Measurements from ENCODE around the gene THSD4.

Gene THSD4

DNA sequence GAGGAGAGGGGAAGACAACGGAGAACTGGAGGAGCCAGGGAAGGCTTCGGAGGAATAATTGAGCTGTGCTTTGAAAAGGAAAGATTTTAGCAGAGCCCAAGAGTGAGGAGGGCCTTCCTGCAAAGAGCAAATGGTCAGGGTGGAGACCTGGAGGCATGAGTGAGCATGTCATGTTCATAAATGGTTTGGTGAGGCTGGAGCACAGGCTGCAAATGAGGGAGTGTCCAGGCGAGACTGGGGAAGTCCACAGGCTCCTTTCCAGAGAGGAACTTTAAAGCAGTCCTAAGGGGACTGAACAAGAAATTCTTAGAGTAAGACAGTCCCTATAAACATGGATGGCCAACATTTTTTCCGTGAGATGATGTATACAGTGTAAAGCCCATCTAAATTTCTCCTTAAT lies 108.8 kb downstream of the THSD4 start:
- Histone ChIP-seq H3K36me3 (replicated peaks; ENCODE audit: insufficient read depth, low read length) (no peaks in the 10 kb centered on the region), H3K4me3 (ENCODE audit: low read length) (no peak overlapping the region), H3K27me3 (replicated peaks; ENCODE audit: insufficient read depth, low read length) (no peaks in the 10 kb centered on the region), H3K9ac (ENCODE audit: low read length) (no peak overlapping the region), H3K4me2 (ENCODE audit: low read depth, low read length) (no peak overlapping the region), H3K9me3 (replicated peaks; ENCODE audit: insufficient read depth, low read length) (no peaks in the 10 kb centered on the region), H2AFZ (ENCODE audit: low read length) (no peak overlapping the region), H3F3A (ENCODE audit: insufficient read depth, low read length) (no peaks in the 10 kb centered on the region), H3K27ac (ENCODE audit: low read length) (no peak overlapping the region), H3K79me2 (ENCODE audit: low read length) (no peaks in the 10 kb centered on the region), H4K20me1 (ENCODE audit: insufficient read depth, low read length) (no peaks in the 10 kb centered on the region), H3K4me1 (ENCODE audit: low read length) (0 out of 2 replicates have a peak, but pooled peaks cover 9% of the 10 kb centered on the region), H3K9me2 (replicated peaks; ENCODE audit: insufficient read depth, low read length) (no peaks in the 10 kb centered on the region)
- no peak for TF ChIP-seq CTCF (IDR thresholded peaks at IDR 0.05; ENCODE audit: low read length)
- TF ChIP-seq EZH2phosphoT487 (IDR thresholded peaks at IDR 0.05; ENCODE audit: low read length) = no peak
- TF ChIP-seq EZH2 (optimal IDR thresholded peaks at IDR 0.05; ENCODE audit: low read depth, low read length) = no peak
- DNase-seq = no peak

DNA sequence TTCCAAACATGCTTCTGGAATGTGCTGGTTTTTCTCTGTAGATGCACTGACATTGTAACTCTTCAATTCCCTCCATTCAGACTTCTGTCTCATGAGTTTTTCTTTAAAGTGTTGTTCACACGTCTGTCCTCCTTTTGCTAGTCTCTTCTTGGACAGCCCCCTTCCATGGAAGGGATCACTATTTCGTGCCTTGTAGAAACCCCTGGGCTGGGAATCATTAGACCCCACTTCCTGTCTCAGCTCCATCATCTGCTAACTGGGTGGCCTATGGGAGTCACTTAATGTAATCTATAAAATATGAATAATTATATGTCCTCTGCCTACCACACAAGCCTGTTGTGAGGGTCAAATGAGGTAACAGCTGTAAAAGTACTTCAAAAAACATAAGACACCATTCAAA lies 110.6 kb downstream of the THSD4 start:
- Histone ChIP-seq H3K4me1 (ENCODE audit: low read length) (0 out of 2 replicates have a peak, but pooled peaks cover 5% of the 10 kb centered on the region), H3K9me3 (replicated peaks; ENCODE audit: insufficient read depth, low read length) (no peaks in the 10 kb centered on the region), H3K79me2 (ENCODE audit: low read length) (no peaks in the 10 kb centered on the region), H3K36me3 (replicated peaks; ENCODE audit: insufficient read depth, low read length) (no peaks in the 10 kb centered on the region), H3K9me2 (replicated peaks; ENCODE audit: insufficient read depth, low read length) (no peaks in the 10 kb centered on the region), H3K4me2 (ENCODE audit: low read depth, low read length) (no peak overlapping the region), H3K27me3 (replicated peaks; ENCODE audit: insufficient read depth, low read length) (no peaks in the 10 kb centered on the region), H3K27ac (ENCODE audit: low read length) (no peak overlapping the region), H3K4me3 (ENCODE audit: low read length) (no peak overlapping the region), H3F3A (ENCODE audit: insufficient read depth, low read length) (no peaks in the 10 kb centered on the region), H4K20me1 (ENCODE audit: insufficient read depth, low read length) (no peaks in the 10 kb centered on the region), H3K9ac (ENCODE audit: low read length) (no peak overlapping the region), H2AFZ (ENCODE audit: low read length) (no peak overlapping the region)
- TF ChIP-seq CTCF (IDR thresholded peaks at IDR 0.05; ENCODE audit: low read length) = no peak
- no peak for TF ChIP-seq EZH2 (optimal IDR thresholded peaks at IDR 0.05; ENCODE audit: low read depth, low read length)
- no peak for TF ChIP-seq EZH2phosphoT487 (IDR thresholded peaks at IDR 0.05; ENCODE audit: low read length)
- no peak for DNase-seq

- TF ChIP-seq EZH2 (optimal IDR thresholded peaks at IDR 0.05; ENCODE audit: low read depth, low read length) (no peak), CTCF (IDR thresholded peaks at IDR 0.05; ENCODE audit: low read length) (no peak), EZH2phosphoT487 (IDR thresholded peaks at IDR 0.05; ENCODE audit: low read length) (no peak)
- H4K20me1 ChIP-seq (ENCODE audit: insufficient read depth, low read length) = no peaks in the 10 kb centered on the region
- H3K9ac ChIP-seq (ENCODE audit: low read length) = no peak overlapping the region
- no peaks in the 10 kb centered on the region for H3K27me3 ChIP-seq (replicated peaks; ENCODE audit: insufficient read depth, low read length)
- H2AFZ ChIP-seq (ENCODE audit: low read length) = no peak overlapping the region
- no peak overlapping the region for H3K4me2 ChIP-seq (ENCODE audit: low read depth, low read length)
- H3F3A ChIP-seq (ENCODE audit: insufficient read depth, low read length) = no peaks in the 10 kb centered on the region
- H3K9me2 ChIP-seq (replicated peaks; ENCODE audit: insufficient read depth, low read length) = no peaks in the 10 kb centered on the region
- H3K79me2 ChIP-seq (ENCODE audit: low read length) = no peaks in the 10 kb centered on the region
- H3K4me1 ChIP-seq (ENCODE audit: low read length) = no peaks in the 10 kb centered on the region
- DNase-seq = no peak
- H3K4me3 ChIP-seq (ENCODE audit: low read length) = no peak overlapping the region
- no peaks in the 10 kb centered on the region for H3K36me3 ChIP-seq (replicated peaks; ENCODE audit: insufficient read depth, low read length)
- no peaks in the 10 kb centered on the region for H3K9me3 ChIP-seq (replicated peaks; ENCODE audit: insufficient read depth, low read length)
- H3K27ac ChIP-seq (ENCODE audit: low read length) = no peak overlapping the region
Measured at GRCh38 chr15:71226536-71227455, 111.5 kb downstream of the THSD4 start.

Measured in MM.1S (cell line).